A549 treated with AZD2906 at 1 μM for 4 hours (cell line): ENCODE measurements around the gene GPANK1. TPM values are rescaled to one million over a fixed set of nuclear protein-coding genes. Genes with fewer than 3 reads are reported as not detected.

ENCODE experiments used
- total RNA-seq: library from RNA; stranded (reverse); fragments of 200-300 nt; extraction: Qiagen RNA extraction; gene quantifications from 5 replicates; pipeline ENCODE4 v1.2.3, GENCODE V29; 2022

Gene GPANK1
- total RNA-seq: 7.8 to 11.3 TPM (median 10.1 TPM) in 5 replicates

DNA sequence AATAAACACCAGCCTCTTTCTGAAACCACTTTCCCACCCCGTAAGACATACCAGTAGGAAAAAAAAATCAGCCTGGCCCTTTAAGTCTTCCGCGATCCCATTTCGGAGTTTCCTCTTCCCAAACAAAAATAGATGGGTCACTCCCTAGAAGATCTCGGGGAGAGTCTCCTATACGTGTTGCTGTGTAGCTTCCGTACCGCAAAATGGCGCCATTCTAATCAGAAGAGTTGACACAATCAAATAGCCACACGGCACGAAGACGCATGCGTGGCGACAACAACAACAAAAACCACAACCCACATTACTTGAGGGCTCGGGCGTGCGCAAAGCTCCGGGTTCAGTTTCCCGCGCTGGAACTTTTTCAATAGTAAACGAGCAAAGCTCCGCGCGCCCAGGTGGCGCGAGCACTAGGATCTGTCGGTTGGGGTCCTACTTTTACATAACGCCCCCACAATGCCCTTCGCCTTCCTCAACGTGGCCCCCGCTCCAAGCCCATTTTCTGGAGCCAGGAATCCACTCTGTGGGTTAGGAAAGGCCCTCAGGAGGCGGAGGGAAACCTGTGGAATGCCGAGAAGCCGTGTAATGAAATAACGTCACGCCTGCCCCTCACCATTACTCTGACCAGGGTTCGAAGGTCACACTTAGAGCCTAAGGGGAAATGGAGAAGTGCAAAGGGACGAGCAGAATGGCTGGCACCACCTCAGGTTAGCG is at the start of gene GPANK1:
TSS of gene GPANK1 (minus strand) at position 208 of the 711 bp plus-strand sequence. CDS start 519 bp downstream, outside the sequence.

DNA sequence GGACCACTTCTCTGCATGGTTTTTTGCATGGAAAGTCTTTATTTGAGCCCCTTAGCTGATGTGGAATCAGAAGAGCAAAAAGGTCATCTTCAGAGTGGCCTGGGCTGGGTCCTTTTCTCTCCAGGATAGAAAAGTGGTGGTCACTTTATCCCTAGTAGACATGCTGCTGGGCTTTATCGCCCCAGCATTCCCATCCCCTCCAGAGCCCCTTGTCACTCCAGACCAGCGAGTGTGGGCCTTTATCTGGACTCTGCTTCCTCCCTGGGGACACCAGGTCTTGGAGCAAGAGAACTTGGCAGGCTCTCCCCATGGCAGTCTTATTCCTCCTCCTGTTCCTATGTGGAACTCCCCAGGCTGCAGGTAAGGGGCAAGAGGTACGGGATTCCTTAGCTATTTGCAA is 41.8 kb upstream of the GPANK1 start, which contains the start of gene LY6G6F:
TSS of gene LY6G6F (plus strand) at position 268 of the 400 bp plus-strand sequence. CDS start at position 309, 41 bp downstream.

DNA sequence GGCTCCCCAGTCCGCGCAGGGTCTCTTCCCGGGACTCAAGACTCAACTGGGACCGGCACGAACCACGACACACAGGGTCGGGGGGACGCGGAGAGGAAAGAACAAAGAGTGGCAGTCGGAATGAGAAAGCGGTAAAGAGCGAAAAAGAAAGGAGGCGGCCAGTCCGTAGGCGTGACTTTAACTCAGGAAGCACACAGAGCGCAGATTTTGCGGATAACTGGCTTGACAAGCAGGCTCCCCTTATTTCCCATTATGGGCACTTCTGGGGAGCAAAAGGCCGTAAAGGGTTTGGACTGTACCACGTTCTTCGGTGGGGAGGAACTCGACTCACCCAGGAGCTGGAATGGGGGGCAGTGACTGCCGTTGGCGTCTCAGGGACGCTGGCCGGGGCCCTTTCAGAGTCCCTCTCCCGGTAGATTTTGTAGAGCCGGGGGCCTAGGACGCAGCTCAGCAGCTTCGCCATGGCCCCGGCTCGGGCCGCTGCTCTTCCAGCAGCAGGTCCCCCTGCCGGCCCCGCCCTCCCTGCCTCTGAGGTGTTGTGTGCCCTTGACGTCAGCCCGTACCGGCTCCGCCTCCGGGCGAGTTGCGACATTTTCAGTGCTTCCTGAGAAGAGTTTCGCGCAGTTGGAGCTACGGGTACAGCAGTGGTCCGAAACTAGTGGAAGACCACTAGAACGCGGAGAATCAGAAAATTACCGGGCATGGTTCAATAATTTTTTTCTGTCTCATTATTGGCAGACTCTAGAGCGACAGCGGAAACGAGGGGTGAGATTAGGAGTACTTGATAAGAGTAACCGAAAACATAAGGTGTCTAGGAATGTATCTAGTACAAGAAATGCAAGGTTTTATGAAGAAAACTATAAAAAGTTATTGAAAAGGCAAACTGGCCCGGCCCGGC is 38.3 kb upstream of the GPANK1 start, which contains the start of gene ABHD16A:
TSS of gene ABHD16A (minus strand) at position 506 of the 898 bp plus-strand sequence. CDS start at position 463, 43 bp downstream.

GRCh38 chr6:31680226-31681134 is 15.7 kb upstream of the GPANK1 start, which contains the start of gene LY6G5C:
LY6G5C (minus strand) TSS chr6:31681067; CDS start chr6:31680373, 694 bp downstream.

GRCh38 chr6:31669676-31670075 is 4.9 kb upstream of the GPANK1 start, which contains the start of gene LY6G5B:
LY6G5B (plus strand) TSS chr6:31669976; CDS start chr6:31670951, 975 bp downstream.

GRCh38 chr6:31665501-31666336 is 922 bp upstream of the GPANK1 start, which contains the start of gene CSNK2B:
CSNK2B (plus strand) TSS chr6:31666080; CDS start chr6:31666832, 752 bp downstream.

DNA sequence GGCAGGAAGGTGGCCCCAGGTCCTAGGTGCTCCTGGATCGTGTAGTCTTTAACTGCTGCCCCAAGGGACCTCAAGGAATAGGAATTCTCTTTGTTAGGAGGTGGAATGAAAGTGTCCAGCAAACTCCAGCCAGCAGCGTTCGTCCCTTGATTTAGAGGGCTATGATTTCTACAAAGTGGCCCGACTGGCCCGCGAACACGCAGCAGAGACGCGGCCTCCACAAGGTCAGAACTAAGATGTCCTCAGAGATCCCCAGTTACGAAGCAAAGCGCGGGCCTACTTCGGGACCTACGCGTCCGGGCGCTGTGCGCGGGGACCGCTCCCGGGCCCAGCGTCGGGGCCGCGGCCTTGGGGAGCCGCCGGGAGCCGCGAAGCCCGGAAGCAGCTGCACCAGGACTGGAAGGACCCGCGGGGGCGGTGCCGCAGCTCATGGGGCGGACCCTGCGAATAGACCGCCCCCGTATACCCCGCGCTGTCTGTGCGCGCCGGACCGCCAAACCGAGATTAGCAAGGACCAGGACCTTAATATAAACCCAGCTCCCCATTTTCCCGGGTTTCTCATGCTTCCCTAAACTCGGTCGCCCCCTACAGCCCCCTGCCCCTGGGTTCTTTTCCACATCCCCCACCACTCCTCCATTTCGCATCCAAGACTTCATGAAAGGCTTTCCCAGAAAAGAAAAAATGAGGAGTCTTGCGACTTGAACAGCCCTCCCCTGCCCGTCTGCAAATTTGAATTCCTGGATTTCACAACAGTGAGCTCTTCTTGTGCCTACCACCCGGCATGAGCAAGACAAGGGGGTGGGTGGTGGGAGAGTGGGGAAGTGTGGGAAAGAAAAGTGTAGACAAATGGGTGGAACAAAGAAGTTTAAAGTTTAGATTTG is 4.2 kb downstream of the GPANK1 start, which contains the start of gene C6orf47:
TSS of gene C6orf47 (minus strand) at position 398 of the 881 bp plus-strand sequence. CDS start 831 bp downstream, outside the sequence.

GRCh38 chr6:31655349-31656237 is 9.2 kb downstream of the GPANK1 start, which contains the start of gene APOM:
APOM (plus strand) TSS chr6:31655894; CDS start chr6:31655967, 73 bp downstream.

DNA sequence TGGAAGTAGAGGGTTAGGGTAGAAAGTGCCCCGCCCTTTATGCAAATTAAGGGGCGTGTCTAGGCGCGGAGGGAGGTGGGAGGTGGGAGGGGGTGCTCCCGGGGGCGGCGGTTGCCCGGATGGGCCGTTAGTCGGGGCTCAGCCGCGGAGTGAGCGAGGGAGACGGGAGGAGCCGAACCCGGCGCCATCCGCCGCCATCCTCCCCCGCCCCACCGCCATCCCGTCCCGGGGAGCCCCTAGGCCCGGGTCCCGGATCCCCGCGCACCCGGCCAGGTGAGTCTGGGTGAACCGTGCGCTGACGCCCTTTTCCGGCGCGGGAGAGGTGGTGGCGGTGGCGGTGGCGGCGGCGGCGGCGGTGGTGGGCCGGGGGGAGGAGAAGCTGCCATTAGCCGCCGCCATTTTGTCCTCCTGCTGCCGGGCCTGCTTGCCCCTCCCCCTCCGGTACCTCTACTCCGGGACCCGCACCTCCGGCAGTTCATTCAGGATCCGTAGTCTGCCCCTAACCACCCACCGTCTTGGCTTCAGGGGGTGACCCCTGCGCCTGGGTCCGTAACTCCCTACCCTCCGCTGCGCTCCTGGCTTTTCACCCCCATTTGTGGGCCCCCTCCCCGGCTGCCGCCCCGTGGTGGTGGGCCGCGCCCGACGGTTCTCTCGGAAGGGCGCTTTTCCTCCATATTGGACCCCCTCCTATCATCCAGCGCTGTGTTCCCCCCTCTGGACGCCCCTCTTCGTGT is 44.0 kb downstream of the GPANK1 start, which contains the start of gene PRRC2A:
TSS of gene PRRC2A (plus strand) at position 130 of the 734 bp plus-strand sequence. CDS start 2,075 bp downstream, outside the sequence.

DNA sequence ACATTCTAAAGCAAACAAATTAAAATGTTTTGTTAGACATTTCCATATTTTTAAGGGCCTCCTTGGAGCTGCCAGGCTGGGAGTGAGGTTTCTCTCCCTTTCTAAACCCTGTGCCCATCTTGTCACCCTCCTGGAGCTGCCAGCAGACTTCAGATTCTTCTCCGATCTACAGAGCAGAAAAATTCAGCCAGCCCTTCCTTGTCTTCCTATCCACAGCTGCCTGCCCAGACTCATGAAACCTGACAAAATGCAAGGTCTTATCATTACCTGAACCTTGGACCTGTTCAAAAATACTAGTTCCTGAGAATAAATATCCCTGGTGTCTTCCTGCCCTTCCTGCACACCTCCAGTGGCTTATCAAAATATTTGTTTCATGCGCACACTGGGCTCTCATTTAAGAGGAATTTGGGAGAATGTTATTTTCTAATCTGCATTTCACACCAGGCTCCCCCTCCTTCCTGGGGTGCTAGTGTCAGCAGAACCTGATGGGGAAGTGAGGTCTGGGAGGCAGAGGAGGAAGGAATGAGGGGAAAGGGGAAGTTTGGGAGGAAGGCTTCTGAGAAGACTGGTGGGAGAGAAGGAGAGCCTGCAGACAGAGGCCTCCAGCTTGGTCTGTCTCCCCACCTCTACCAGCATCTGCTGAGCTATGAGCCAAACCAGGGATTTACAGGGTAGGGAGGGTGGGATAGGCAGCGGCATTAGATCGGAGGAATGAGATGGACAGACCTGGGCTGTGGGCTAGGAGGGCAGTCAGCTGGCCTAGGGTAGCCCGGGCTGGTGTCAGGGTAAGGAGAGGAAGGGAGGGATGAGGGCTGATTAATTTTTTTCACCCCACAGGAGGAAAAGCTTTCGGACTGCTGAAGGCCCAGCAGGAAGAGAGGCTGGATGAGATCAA is 49.9 kb downstream of the GPANK1 start, which contains the start of gene AIF1:
TSS of gene AIF1 (plus strand) at position 551 of the 895 bp plus-strand sequence. CDS start at position 647, 96 bp downstream.

Other genes starting within 250 kb of the GPANK1 start
- 5.8 to 6.5 TPM (median 6.2 TPM) in 5 replicates for gene MICB, start 166.9 kb downstream of the GPANK1 start, total RNA-seq
- gene MCCD1, start 136.0 kb downstream of the GPANK1 start, total RNA-seq: not detected in 5 replicates
- gene DDX39B, start 123.0 kb downstream of the GPANK1 start, total RNA-seq: 340 to 418 TPM (median 347 TPM) in 5 replicates
- 0.62 to 1.1 TPM (median 0.93 TPM) in 5 replicates for gene ATP6V1G2, start 118.4 kb downstream of the GPANK1 start, total RNA-seq
- gene NFKBIL1, start 117.4 kb downstream of the GPANK1 start, total RNA-seq: 9.5 to 13.0 TPM (median 12.6 TPM) in 5 replicates
- 0.07 to 0.23 TPM (median 0.08 TPM) in 3 of 5 replicates, not detected in the others for gene LTA, start 92.7 kb downstream of the GPANK1 start, total RNA-seq
- gene TNF, start 89.4 kb downstream of the GPANK1 start, total RNA-seq: 0.07 to 0.08 TPM in 2 of 5 replicates, not detected in the others
- 0.12 to 0.49 TPM (median 0.14 TPM) in 4 of 5 replicates, not detected in the other for gene LTB, start 82.6 kb downstream of the GPANK1 start, total RNA-seq
- gene LST1, start 78.7 kb downstream of the GPANK1 start, total RNA-seq: 0.14 to 0.41 TPM (median 0.29 TPM) in 5 replicates
- gene NCR3, start 72.0 kb downstream of the GPANK1 start, total RNA-seq: not detected in 5 replicates
- gene AIF1, start 49.8 kb downstream of the GPANK1 start, total RNA-seq: not detected in 5 replicates
- gene PRRC2A, start 44.3 kb downstream of the GPANK1 start, total RNA-seq: 66.2 to 87.9 TPM (median 84.6 TPM) in 5 replicates
- gene BAG6, start 12.3 kb downstream of the GPANK1 start, total RNA-seq: 117 to 150 TPM (median 136 TPM) in 5 replicates
- gene APOM, start 9.1 kb downstream of the GPANK1 start, total RNA-seq: 2.9 to 3.7 TPM (median 3.1 TPM) in 5 replicates
- 11.3 to 12.4 TPM (median 11.9 TPM) in 5 replicates for gene C6orf47, start 4.2 kb downstream of the GPANK1 start, total RNA-seq
- gene CSNK2B, start 1.1 kb upstream of the GPANK1 start, total RNA-seq: 169 to 183 TPM (median 179 TPM) in 5 replicates
- 2.7 to 4.2 TPM (median 3.2 TPM) in 5 replicates for gene LY6G5B, start 5.0 kb upstream of the GPANK1 start, total RNA-seq
- 1.2 to 1.7 TPM (median 1.4 TPM) in 5 replicates for gene LY6G5C, start 16.1 kb upstream of the GPANK1 start, total RNA-seq
- gene ABHD16A, start 38.3 kb upstream of the GPANK1 start, total RNA-seq: 14.2 to 17.5 TPM (median 16.7 TPM) in 5 replicates
- not detected in 5 replicates for gene LY6G6F, start 41.9 kb upstream of the GPANK1 start, total RNA-seq
- not detected in 5 replicates for gene LY6G6D, start 50.4 kb upstream of the GPANK1 start, total RNA-seq
- gene LY6G6C, start 56.7 kb upstream of the GPANK1 start, total RNA-seq: 0.08 to 0.14 TPM (median 0.09 TPM) in 3 of 5 replicates, not detected in the others
- not detected in 5 replicates for gene MPIG6B, start 58.4 kb upstream of the GPANK1 start, total RNA-seq
- 25.2 to 32.8 TPM (median 28.6 TPM) in 5 replicates for gene DDAH2, start 64.3 kb upstream of the GPANK1 start, total RNA-seq
- gene CLIC1, start 71.5 kb upstream of the GPANK1 start, total RNA-seq: 467 to 486 TPM (median 475 TPM) in 5 replicates
- gene MSH5, start 75.0 kb upstream of the GPANK1 start, total RNA-seq: 10.5 to 14.8 TPM (median 11.7 TPM) in 5 replicates
- 1.6 to 4.2 TPM (median 3.1 TPM) in 5 replicates for gene SAPCD1, start 97.7 kb upstream of the GPANK1 start, total RNA-seq
- 1.3 to 1.9 TPM (median 1.5 TPM) in 5 replicates for gene VWA7, start 112.3 kb upstream of the GPANK1 start, total RNA-seq
- 49.3 to 54.8 TPM (median 53.0 TPM) in 5 replicates for gene VARS1, start 130.8 kb upstream of the GPANK1 start, total RNA-seq
- 43.6 to 61.8 TPM (median 59.8 TPM) in 5 replicates for gene LSM2, start 142.0 kb upstream of the GPANK1 start, total RNA-seq
- 1.2 to 1.7 TPM (median 1.4 TPM) in 5 replicates for gene HSPA1L, start 150.3 kb upstream of the GPANK1 start, total RNA-seq
- gene HSPA1A, start 150.5 kb upstream of the GPANK1 start, total RNA-seq: 132 to 240 TPM (median 186 TPM) in 5 replicates
- gene HSPA1B, start 162.7 kb upstream of the GPANK1 start, total RNA-seq: 94.0 to 169 TPM (median 135 TPM) in 5 replicates
- 24.3 to 33.7 TPM (median 27.9 TPM) in 5 replicates for gene NEU1, start 197.8 kb upstream of the GPANK1 start, total RNA-seq
- 0.05 TPM in 3 of 5 replicates, not detected in the others for gene SLC44A4, start 214.0 kb upstream of the GPANK1 start, total RNA-seq
- gene EHMT2, start 232.7 kb upstream of the GPANK1 start, total RNA-seq: 21.5 to 29.0 TPM (median 26.5 TPM) in 5 replicates
- 2.9 to 4.5 TPM (median 3.8 TPM) in 5 replicates for gene ZBTB12, start 237.1 kb upstream of the GPANK1 start, total RNA-seq